Astrocyte (in vitro differentiated cells and primary cell): ENCODE measurements around the gene MRPL28.

Experiments used
- EZH2 ChIP-seq: IDR thresholded peaks from 2 replicates; pipeline ENCODE4 v1.6.1; 2012; ENCODE audit warnings: mild to moderate bottlenecking, low read length, inconsistent platforms; ENCODE audit not compliant: insufficient read depth
- TF ChIP-seq, protein P1 (sequence below): IDR thresholded peaks from 2 replicates; pipeline ENCODE4 v1.5.1; 2011; ENCODE audit warnings: low read depth, mild to moderate bottlenecking, inconsistent platforms, low read length, moderate library complexity; ENCODE audit not compliant: insufficient read depth

DNA sequence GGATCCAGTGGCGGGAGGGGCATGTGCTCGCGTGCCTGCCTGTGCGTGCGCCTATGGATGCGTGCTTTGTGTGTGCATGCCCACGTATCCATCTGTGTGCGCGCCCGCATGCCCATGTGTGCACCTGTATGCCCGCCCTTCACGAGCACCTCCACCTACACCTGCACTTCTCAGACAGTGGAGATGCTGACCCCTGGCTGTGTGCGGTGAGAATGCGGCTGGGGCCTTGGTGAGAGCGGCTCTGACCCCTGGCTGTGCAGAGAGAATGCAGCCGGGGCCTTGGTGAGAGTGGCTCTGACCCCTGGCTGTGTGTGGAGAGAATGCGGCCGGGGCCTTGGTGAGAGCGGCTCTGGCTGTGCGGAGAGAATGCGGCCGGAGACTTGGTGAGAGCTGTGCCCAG, 51.7 kb downstream of the MRPL28 start:
- no peak for TF ChIP-seq EZH2
- TF ChIP-seq, protein P1, sequence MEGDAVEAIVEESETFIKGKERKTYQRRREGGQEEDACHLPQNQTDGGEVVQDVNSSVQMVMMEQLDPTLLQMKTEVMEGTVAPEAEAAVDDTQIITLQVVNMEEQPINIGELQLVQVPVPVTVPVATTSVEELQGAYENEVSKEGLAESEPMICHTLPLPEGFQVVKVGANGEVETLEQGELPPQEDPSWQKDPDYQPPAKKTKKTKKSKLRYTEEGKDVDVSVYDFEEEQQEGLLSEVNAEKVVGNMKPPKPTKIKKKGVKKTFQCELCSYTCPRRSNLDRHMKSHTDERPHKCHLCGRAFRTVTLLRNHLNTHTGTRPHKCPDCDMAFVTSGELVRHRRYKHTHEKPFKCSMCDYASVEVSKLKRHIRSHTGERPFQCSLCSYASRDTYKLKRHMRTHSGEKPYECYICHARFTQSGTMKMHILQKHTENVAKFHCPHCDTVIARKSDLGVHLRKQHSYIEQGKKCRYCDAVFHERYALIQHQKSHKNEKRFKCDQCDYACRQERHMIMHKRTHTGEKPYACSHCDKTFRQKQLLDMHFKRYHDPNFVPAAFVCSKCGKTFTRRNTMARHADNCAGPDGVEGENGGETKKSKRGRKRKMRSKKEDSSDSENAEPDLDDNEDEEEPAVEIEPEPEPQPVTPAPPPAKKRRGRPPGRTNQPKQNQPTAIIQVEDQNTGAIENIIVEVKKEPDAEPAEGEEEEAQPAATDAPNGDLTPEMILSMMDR = no peak
